Ecto neural progenitor cell (in vitro differentiated cells): ENCODE measurements around the gene MVB12B.
A peak's percentile ranks its signal among the peaks of the same experiment; 100 is the strongest.

ENCODE experiments used
- DNase-seq: peaks from one replicate; pipeline ENCODE4 v3.0.0-alpha.2; 2018; ENCODE audit warnings: low spot score

MVB12B gene

GRCh38 chr9:126303488-126303887 lies 23.1 kb upstream of the MVB12B start:
- peak; percentile 46 for DNase-seq

- DNase-seq: peak; percentile 22
Measured at GRCh38 chr9:126304207-126304970, 22.2 kb upstream of the MVB12B start.

- DNase-seq: no peak
Measured at GRCh38 chr9:126304971-126305320, 21.7 kb upstream of the MVB12B start.

GRCh38 chr9:126306071-126306647 lies 20.5 kb upstream of the MVB12B start:
- peak; percentile 22 for DNase-seq

- DNase-seq: peak; percentile 48
Measured at GRCh38 chr9:126307322-126308061, 19.1 kb upstream of the MVB12B start.

- peak; percentile 20 for DNase-seq
Measured at GRCh38 chr9:126309427-126310189, 17.0 kb upstream of the MVB12B start.

GRCh38 chr9:126312584-126313551 lies 13.8 kb upstream of the MVB12B start:
- DNase-seq: no peak

- DNase-seq: no peak
Measured at GRCh38 chr9:126316085-126316655, 10.5 kb upstream of the MVB12B start.

GRCh38 chr9:126317513-126317912 lies 9.1 kb upstream of the MVB12B start:
- DNase-seq: no peak

- no peak for DNase-seq
Measured at GRCh38 chr9:126318858-126319257, 7.8 kb upstream of the MVB12B start.

- no peak for DNase-seq
Measured at GRCh38 chr9:126319671-126320070, 7.0 kb upstream of the MVB12B start.

GRCh38 chr9:126320158-126320922 lies 6.3 kb upstream of the MVB12B start:
- DNase-seq: no peak

GRCh38 chr9:126321742-126322141 lies 4.9 kb upstream of the MVB12B start:
- DNase-seq: no peak

- DNase-seq: no peak
Measured at GRCh38 chr9:126325821-126326220, 808 bp upstream of the MVB12B start.

- DNase-seq: peak; percentile 60
Measured at GRCh38 chr9:126327006-126327713, 531 bp downstream of the MVB12B start.

GRCh38 chr9:126327714-126328185 lies 1.1 kb downstream of the MVB12B start:
- no peak for DNase-seq

GRCh38 chr9:126328407-126328806 lies 1.8 kb downstream of the MVB12B start:
- no peak for DNase-seq

- no peak for DNase-seq
Measured at GRCh38 chr9:126329476-126330275, 3.0 kb downstream of the MVB12B start.
